ENCODE measurements around the gene TMEM119.

Gene TMEM119, protein sequence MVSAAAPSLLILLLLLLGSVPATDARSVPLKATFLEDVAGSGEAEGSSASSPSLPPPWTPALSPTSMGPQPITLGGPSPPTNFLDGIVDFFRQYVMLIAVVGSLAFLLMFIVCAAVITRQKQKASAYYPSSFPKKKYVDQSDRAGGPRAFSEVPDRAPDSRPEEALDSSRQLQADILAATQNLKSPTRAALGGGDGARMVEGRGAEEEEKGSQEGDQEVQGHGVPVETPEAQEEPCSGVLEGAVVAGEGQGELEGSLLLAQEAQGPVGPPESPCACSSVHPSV

DNA sequence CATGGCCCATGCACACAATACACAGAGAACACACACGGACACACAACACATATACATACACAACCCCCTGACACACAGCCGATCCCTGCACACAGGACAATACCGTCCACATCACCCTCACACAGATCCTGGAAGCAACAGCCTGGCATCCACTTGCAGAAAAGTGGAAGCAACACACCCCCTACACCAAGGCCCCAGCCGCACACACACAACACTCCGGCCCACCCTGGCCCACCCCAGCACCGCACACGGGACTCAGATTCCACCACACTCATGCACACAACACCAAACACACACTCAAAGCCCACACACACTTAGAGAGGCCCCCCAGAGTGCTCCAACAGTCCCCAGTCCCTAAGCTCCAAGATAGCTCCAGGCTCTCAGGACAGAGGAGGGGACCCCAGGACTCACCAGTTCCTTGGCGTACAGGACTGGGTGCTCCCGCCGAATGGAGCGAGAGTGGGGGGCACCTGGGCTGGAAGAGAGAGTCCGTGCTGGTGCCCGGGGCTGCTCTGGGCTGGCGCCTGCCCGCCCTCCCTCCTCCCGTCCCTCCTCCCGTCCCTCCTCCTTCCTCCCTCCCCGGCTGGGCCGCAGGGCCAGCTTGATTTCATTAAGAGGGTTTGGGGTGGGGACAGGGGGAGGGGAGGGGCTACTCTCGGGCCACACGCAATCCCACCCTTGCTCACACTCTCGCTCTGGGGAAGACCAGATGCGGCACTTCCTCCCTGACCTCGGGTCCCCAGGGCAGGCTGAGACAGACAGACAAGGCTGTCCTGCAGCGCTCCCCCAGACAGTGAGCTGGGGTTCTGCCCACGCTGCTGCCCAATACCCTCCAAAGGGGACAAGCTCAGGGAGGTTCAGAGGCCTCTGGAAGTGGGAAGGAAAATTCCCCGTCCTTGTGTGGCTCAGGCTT is at the start of gene TMEM119:
TSS of gene TMEM119 (minus strand) at position 526 of the 913 bp plus-strand sequence. CDS start 5,701 bp downstream, outside the sequence.
- DNase-seq (ENCODE audit: low read depth): peak; percentile 64

DNA sequence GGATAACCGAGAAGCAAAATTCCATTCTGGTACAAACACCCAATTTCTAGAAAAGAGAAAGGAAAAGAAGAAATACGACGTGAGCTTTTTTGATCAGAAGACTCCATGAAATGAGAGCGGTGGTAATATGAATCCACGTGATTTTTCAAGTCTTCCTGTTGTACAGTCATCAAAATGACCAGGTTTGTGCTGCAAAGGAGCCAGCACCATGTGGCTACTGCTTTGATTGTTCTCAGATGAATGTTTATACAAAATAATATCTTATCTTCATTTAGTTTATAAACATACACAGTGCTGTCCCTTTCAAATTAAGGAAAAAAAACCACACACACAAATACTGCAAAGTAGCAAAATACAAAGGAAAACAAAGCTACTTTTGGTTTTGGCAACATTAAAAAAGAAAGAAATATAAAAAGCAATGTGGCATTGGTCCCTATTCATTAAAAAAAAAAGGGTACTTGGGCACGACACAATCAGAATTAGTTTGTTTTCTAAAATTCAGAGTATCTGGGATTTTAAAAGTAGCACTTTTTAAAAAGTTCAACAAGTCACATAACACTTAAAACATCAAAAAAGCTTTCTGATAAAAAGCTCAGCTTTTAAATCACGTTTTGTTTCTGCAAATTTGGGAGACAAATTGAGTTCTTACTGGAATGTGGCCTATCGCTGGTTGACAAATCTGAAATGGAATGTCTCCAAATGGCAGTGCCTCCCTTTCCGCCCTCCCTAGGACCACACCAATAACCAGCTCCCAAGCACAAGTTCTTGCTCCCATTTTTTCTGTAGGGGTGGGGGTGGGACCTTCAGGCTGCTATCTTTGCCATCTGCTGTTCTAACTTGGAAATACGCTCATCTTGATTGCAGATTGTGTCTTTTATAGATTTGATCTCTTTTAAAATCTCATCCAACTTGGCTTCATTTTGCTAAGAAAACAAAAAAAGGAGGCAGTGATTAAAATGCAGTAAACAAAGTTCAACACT is 49.0 kb upstream of the TMEM119 start:
- DNase-seq (ENCODE audit: low read depth): no peak

DNA sequence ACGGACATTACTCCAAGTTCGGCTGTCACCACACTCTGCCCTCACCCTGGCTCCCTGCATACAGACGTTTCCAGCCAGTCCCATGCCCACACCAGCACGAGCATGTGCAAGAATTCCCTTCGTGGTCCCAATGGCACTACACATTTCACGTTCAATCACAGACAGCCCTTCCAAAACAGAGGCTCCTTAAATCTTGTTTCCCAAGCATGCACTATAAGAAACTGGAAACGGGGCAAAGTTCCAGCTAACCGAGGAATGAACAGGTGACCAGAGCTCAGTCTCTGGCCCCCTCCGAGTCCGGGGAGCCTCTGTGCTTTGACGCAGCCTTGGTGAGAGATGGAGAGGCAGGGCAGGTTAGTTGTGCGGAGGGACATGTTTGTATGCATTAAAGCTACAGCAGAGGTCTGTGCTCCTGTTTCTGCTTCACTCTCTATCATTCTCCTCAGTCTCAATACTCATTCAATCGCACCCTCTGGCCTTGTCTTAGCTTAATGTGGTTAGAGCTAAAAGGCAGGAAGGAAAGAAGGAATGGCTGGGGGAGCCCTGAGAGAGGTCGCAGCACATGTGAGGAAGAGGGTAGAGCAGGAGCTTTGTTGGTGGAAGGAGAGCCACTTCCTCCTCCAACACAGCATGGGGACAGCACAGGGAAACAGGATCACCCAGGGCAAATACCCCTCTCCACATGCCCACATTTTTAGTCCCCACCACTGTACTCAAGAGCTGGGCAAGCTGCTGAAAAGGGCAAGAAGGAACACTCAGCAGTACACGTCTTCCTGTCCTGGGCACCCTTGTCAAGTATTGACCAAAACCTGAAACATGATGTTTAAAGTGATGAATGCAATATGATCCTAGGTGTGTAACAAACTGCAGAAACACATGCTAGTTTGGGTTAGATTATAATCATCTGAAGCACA is 48.1 kb upstream of the TMEM119 start:
- DNase-seq (ENCODE audit: low read depth): no peak

DNA sequence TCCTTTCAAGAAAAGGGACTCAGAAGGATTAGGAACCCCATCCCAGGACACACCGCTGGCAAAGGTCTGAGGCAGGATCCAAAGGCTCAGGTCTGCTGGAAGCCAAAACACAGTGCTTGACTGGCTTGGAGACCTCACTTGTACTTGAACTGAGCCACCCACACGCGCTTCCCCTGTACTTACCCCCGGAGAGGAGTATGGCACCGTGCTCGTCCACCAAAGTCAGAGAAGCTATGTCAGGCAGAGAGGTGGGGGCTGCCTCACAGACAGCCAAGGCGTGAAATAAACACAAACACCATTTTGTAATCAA is 46.9 kb upstream of the TMEM119 start:
- DNase-seq (ENCODE audit: low read depth): no peak

DNA sequence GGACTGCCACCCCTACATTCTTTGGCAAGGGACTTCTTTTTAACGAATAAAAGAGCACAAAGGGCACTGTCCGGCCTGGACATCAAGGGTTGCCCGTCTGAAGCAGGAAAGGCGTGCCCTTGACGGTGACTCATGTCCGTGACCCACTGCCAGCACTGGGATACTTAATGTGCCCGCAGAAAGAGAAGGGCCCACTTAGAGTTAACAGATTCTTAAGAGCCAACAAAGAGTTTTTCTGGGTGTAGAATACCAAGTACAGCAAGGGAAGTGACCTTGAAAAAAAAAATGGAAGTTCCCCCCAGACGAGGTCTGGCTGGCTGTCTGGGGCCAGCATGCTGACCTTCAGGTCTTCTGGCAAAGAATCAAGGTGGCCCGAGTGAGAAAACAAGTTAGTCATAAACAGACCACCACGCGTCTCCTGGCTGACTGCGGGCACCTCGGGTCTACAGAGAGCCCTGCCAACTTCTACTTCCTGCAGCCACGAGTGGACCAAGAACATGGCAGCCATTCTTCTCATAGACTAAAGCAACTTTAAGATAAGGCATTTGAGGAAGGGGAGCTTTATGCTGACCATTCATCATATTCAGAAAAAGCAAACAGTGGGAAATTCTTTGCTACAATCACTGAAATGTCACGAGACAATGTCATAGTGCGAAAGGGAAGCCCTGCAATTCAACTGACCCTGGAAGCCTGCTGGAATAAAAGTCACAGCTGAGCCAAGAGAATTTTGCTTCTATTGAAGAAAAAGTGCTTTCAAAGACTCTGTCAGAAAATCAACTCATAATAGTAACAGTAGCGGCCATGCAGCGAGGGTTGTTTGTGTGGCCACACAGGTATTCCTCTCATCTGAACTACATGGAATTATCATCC is 46.3 kb upstream of the TMEM119 start:
- no peak for DNase-seq (ENCODE audit: low read depth)

DNA sequence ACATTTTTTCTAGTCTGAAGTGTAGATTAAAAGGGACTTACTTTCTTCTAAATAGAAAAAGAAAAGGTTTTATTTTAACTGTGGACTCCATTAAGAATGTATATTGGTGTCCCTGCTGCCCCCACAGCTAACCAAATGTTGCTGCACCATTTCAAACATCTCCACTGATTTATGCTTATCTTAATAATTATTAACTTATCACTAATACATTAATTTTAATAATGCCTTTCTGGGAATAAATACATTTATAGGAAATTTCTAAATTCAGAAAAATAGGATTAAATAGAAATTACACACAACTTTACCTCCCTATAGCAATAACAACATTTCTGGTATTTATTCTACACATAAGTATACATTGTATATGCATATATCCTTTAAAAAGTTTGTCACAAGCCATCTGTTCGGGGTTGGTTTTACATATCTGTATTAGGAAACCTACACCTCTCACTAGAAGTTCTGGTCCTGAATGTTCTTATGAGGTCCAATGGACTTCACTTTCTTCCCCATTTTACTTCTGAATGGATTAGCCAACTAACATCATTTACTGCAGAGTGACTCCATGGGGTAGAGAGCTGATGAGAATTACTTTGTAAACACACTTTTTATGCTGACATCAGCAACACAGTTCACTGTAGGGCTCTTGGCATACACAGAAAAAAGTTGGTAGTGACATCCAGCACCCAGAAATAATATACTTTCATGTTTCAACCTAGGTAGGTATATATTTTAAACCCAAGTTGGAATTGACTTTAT is 45.2 kb upstream of the TMEM119 start:
- no peak for DNase-seq (ENCODE audit: low read depth)

DNA sequence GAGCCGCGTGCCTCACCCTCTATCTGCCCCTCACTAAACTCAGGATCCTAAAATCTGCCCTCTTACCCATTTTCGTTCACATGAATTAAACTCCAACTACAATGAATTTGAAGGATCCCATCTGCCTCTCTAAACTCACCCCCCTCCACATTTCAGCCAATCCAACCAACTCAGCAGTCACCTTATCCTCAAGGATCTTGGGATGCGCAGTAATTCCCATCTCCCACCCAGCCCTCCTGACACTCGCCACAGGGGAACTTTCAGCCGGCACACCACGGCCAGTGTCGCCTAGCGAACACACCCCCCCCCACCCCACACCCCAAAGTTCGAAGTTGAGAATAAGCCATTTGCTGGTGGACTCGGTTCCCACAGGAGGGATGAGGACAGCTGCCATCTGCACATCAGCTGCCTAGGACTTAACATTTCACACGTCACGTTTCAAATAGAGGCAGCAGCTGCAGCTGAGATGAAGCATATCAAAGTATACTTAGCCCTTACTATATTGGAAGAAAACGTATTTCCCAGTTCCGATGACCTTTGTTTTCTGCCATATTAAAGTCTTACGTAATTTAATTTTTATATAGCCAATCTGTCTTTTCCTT is 44.5 kb upstream of the TMEM119 start:
- DNase-seq (ENCODE audit: low read depth): no peak

DNA sequence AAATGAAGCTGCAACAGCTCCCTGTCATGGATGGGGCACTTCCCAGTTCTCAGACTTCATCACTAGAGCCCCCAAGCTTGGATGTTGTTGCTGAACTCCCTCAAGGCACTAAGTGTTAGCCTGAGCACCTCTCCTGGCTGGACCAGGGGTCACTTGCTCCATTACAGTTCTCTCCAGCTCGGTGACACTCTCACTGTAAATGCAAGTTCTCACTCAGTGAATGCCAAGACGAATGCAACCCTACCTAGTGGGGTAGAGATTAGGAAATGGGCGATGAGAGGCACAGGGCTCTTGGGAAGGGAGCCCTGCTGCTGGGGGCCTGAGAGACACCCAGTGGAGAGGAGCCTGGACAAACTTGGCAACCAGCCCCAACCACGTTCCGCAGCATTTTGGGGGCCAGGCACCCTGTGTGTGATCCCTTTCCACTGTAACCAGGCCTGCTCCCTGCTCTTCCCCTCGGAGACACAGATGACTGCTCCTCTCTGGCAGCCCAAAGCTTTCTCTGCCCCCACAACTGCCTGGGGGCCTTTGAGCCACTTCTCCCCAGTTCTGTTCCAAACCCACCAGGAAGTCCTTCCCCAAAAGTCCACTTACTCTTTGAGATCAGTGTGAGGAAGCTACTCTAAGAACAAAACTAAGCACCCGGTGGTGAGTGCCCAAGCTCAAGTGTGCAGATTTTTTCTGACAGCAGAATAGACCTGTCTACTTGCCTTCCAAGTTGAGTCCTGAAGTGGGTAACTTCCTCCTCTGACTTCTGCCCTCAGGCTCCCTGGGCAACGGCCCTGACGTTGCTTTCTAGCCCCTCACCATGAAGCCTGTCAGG is 43.8 kb upstream of the TMEM119 start:
- DNase-seq (ENCODE audit: low read depth): no peak

DNA sequence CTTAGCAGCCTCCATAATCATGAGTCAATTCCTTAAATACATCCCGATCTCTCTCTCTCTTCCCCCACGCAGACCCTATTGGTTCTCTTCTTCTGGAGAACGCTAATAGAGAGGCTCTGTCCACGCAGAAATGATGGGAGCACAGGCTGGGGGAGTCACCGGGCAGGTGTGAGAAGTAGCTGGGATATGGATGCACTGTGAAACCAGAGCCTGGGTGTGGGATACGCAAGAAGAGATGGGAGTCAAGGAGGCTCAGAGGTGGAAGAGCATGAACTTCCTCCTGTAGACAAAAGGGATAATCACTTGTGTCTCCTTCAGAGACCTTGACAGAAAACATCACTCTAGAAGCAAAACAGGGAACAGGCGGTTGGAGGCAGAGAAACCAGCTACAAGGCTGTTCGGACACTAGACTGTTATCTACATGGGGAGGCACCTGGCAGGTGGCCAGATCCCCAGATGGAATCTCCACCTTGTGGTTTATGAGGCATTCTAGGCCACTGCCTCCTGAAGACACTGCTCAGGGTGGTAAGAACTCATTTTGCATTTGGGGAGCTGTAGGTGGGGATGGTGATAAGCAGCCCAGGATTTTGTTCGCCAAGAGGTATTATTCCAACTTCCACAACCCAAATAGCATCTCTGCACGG is 43.0 kb upstream of the TMEM119 start:
- DNase-seq (ENCODE audit: low read depth): no peak

DNA sequence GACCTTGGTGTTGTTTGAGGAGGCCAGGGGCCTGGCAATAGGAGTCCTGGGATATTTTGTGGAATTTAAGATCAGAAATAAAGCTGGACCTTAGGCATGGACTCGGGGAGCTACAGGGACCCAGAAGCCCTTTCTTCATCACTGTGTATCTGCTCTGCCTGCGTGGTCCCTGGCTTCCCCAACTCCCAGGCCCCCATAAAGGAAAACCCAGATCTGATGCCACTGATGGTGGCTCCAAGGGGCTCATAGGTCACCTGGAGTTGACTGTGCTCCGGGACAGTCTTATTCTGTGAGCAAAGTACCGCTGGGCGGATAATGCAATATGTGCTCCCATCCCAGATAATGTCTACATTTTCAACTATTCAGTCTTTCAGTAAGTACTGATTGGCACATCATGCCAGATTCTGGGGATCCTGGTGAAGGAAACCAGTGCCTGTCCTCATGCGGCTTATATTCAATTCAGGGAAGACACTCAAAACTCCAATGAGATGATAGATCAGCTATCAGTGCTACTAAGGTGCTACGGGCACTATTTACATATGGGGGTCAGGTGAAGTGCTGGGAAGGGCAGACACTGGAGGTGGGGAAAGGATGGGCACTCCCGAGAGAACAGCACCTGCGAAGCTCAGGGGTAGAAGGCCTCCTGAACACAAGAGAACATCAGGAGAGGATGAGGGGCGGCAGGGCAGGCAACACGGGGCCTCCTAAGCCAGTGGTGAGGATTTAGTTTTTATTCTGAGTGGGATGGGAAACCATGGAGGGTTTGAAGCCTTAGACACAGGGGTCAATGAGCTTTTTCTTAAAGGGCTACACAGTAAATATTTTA is 41.3 kb upstream of the TMEM119 start:
- no peak for DNase-seq (ENCODE audit: low read depth)

DNA sequence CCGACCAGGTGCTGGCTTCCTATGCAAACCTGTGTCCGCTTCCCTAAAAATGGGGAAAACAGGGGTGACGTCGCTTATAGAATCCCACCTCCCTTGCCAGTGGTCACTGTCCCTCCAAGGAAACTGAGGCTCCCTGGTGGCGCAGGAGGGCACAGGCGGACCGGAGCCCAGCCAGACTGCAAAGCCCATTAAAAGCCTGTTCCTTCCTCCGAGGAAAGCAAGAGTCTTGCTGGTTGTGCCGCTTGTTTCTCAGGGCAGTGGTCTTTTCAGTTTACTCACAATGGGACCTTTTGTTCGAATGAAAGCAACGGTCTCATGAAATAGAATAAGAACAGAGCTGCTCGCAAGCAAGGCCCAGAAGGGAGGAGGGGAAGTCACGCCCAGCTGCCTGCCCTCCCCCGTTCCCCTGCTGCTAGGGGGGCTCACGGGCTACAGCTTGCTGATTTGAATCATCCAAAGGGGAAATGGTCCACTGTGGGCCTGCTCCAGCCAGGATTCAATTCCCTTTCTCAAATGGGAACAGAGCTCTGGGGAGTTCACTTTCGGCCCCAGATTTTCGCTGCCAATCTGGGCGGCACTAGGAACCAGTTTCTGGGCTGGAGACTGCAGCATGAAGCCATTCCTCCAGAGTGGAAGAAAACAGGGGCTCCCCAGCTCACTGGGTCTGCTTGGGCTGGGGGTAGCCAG is 40.4 kb upstream of the TMEM119 start:
- no peak for DNase-seq (ENCODE audit: low read depth)

DNA sequence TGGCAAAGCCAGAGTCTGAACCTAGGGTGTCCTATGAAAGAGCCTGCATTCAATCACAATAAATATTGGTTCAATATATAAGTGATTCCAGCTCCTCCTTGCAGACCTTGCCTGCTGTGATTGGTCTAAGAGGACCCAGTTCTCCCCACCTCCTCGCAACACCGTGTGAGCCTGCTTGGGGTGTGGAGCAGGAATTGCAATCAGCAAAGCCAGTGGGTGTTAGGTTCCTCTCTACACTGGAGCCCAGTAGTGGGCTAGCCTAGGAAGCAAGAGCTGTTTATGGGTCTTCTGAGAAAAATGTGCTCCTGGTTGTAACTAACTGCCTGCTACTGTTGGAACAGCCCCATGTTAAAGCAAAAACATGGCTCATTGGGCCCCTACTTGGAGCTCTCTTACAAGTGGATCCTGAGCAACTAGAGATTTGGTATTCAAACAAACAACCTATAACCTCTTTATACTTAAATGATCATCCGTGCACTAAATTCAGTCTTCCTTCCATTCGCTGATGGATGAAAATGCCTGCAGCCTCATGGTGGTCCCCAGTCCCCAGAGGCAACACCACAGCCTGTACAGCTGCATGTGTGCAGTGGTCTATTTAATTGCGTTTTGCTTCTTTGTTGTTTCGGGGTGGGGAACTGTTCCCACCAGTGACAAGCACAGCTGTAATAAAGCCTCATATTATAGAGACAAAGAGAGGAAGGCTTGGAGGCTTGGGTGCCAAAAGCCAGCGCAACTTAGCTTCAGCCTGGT is 39.5 kb upstream of the TMEM119 start:
- DNase-seq (ENCODE audit: low read depth): no peak

DNA sequence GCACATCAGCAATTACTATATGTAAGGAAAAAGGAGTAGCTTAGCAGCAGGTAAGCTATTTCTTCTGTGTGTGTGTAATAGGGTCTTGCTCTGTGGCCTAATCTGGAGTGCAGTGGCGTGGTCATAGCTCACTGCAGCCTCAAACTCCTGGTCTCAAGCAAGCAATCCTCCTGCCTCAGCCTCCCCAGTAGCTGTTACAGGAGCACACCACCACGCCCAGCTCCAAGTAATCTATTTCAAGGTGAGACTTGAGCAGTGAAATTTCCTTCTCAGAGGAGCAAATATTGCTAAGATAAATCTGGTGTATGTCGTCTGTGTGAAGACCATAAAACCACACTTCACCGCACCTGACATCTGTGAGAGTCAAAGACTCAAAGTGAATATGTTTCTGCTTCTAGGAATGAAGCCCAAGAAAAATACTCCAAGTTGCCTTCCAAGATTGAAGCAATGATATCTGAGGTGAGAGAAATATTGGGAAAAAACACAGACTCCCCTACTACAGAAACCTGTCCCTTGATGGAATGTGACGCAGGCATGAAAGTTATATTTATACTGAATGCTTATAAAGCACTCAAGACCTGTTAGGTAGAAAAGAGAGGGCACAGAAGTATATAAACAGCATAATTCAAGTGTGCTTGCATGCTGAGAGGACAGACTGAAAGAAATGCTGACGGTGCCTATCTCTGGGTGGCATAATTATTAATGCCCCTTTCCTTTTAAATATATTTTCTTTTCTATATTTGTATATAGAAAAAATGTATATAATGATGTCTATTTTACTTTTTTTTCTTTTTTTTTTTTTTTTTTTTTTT is 38.3 kb upstream of the TMEM119 start:
- DNase-seq (ENCODE audit: low read depth): no peak

DNA sequence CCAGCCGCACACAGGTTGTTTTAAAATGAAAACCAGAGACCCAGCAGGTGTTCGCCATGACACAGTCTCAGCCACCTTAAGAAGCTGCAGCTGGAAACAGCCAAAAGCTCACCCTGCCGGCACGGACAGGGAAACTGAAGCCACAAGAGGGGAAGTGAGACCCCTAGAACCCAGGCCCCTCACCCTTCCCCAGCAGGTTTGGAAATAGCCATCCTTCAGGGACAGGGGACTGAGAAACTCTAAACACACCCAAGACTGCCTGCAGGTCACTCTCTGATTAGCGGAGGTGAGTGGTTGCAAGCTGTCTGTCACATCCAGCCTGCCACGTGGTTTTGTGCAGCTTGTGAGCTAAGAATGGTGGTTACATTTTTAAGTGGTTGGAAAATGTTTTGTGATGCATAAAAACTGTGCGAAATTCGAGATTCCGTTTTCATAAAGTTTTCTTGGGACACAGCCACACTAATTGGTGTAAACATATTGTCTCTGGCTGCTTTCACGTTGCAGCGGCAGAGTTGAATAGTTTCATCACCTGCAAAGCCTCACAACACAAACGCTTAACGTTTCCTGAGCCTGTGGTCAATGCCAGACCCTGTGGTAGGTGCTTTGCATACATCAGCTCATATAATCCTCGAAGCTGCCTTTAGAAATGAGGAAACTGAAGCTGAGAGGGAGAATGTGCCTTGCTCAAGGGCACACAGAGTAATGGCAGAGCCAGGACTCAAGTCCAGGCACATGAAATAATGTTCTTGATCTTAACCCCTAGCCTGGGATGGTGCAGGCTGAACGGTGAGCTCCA is 37.5 kb upstream of the TMEM119 start:
- DNase-seq (ENCODE audit: low read depth): no peak
